HG03175 (cell line): Measurements from ENCODE around the gene ZXDB.
"Not testable (repeated sequence)": the region's sequence is repeated elsewhere in the genome, so short reads cannot be mapped to it uniquely, and the experiment has no call there.

Source experiments
- ATAC-seq: cut with Tn5 transposase; IDR thresholded peaks from one replicate; pipeline ENCODE4 v1.9.1; 2021; ENCODE audit warnings: mild to moderate bottlenecking, moderate library complexity; ENCODE audit not compliant: unreplicated experiment

The ZXDB gene

DNA sequence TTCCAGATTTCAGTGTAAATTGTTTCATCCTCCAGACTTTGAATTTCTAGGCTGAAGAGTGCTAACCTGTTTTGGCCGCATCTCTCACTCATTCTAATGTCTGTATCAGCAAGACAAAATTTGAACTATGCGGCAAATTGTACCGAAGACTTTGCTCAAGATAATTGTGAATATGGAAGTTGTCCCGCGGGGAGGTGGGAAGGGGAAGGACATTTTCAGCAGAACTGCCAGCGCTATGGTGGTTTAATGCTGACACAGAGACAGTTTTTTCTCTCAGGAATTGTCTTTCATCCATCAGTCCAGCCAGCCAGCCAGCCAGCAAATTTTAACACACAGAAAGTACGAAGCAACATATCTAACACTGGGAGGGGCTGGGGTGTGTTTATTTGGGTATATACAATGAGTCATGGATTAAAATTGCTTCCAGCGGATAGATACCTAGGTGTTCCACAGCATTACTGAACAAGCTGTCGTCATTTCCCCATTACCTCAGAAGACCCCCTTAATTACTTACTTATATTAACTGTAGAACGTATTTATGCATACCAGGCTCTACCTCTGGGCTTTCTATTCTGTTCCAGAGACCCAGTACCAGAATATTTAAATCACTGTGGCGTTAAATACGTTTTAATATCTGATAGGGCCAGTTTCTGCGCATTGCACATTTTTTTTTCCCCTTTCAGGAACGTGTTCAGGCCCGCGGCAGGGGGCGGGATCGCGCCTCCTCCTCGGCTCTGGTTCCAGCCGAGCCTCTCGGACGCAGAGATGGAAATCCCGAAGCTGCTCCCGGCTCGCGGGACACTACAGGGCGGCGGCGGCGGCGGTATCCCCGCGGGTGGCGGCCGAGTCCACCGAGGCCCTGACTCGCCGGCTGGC is at the start of gene ZXDB:
ZXDB (plus strand) TSS at position 728 of the 876 bp plus-strand sequence; CDS start at position 766, 38 bp downstream.
- peak; percentile 53 for ATAC-seq

DNA sequence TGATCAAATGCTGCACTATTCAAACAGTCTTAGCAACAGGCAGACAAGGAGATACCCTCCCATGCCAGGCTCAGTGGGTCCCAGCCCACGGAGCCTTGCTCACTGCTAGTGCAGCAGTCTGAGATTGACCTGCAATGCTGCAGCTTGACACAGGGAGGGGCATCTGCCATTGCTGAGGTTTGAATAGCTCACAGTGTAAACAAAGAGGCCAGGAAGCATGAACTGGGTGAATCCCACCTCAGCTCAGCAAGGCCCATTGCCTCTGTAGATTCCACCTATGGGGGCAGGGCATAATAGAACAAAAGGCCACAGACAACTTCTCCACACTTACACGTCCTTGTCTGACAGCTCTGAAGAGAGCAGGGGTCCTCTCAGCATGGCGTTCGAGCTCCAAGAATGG is 26.6 kb upstream of the ZXDB start:
- ATAC-seq: no peak

DNA sequence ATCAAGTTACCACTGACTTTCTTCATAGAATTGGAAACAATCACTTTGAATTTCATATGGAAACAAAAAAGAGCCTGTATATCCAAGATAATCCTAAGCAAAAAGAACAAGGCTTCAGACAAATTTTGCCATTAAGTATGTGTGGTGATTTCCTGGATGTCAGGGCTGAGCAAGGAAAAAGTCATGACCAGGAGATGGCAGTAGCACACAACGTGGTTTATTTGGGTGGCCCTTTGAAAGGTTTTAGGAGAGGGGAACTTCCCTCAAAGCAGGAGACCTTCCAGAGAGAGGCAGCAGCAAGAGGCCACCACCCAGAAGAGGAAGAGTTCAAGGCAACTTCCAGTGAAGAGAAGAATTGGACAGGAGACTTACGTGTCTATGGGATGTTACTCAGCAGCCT is 18.1 kb upstream of the ZXDB start:
- no peak for ATAC-seq

DNA sequence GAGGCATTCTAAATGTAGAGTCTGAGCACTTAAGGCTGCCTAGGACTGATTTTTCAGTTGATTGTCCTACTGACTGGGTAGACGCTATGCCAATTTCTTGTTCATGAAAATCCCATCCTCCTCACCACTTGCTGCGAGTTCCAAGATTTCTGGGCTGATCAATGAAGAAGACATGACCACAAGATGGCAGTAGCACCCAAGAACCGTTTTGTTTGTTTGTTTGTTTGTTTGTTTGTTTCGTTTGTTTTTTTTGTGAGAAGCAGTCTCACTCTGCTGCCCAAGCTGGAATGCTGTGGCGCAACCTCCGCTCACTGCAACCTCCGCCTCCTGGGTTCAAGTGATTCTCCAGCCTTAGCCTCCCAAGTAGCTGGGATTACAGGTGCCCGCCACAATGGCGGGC is 8.9 kb upstream of the ZXDB start:
- not testable (repeated sequence) for ATAC-seq

DNA sequence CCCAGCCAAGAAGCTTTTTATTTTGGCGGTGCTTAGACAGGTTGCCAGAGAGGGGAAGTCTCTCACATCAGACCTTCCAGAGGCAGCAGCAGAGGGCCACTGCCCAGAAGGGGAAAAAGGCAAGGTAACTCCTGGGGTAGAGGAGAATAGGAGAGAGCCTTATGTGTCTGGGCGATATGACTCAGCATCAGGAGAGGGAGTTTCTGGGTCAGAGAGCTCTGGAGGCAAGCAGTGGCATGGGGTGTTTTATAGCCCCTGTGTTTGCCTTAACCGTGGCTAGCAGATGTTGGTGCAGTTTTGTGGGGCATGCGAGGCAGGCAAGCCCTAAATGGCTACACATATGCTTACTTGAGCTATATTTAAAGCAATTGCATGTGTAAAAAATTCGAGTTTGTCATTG is 8.3 kb upstream of the ZXDB start:
- no peak for ATAC-seq

DNA sequence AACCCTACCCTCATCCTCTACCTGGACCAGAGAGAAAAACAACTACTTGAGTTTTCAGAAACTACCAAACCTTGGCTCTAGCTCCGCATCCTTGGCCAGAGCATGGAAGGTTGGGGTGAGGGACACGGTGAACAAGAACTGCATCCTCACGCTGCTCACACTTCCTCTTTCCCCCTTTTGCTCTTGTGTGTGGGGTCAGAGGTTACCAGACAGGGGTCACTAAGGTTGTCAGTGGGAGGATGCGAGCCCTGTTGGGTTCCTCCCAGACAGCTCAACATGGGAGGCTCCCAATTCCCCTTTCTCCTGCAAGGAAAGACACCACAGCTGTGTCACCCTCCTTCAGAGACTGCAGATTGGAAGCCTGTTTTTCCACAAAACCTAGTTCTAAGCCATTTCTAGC is 5.5 kb upstream of the ZXDB start:
- no peak for ATAC-seq

DNA sequence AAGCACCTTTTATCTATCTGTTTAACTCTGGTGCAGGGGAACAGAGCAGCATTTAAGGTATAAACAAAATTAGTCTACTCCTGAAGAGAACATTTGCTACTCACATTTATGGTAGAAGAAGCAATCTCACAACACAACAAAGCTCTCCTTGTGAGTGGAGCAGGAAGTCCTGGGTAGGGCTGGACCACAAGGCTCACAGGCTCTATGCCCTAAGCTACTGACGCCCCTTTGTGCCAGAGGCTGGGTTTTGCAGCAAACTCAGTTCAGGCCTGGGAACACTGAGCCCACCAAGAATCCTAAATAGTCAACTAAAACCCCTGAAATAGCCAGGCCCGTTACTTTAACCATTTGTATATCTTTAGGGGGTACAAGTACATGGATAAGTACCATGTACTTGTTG is 4.7 kb upstream of the ZXDB start:
- no peak for ATAC-seq

DNA sequence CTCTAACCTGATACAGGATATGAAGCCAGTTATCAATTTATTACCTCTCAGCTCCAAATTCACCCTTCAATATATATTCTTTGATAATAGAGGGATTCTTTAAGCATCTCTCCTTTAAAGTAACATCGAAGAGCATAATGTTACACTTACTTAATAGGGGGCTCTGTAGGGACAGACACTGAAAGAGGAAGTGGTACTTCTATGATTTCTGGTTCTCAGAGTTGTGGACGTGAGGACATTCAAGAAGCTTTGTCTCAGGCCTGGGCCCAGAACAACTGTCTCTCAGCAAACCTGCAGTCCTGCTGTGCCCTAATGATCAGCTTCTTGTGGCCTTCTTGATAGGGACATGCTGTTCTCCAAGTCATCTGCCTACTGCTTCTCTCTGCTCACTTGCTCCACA is 4.2 kb upstream of the ZXDB start:
- ATAC-seq: no peak

DNA sequence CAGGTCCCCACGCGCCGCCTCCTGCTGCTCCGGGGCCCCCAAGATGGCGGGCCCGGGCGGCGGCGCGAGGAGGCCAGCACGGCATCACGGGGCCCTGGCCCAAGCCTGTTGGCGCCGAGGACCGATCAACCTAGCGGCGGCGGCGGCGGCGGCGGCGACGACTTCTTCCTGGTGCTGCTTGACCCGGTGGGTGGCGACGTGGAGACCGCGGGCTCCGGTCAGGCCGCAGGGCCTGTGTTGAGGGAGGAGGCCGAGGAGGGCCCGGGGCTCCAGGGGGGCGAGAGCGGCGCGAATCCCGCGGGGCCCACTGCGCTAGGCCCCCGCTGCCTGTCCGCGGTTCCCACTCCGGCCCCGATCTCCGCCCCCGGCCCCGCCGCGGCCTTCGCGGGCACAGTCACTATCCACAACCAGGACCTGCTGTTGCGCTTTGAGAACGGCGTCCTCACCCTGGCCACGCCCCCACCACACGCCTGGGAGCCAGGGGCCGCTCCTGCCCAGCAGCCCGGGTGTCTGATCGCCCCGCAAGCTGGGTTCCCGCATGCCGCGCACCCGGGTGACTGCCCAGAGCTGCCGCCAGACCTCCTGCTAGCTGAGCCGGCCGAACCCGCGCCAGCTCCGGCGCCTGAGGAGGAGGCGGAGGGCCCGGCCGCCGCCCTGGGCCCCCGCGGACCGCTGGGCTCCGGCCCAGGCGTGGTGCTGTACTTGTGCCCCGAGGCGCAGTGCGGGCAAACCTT is 516 bp downstream of the ZXDB start:
- peak; percentile 77 for ATAC-seq

DNA sequence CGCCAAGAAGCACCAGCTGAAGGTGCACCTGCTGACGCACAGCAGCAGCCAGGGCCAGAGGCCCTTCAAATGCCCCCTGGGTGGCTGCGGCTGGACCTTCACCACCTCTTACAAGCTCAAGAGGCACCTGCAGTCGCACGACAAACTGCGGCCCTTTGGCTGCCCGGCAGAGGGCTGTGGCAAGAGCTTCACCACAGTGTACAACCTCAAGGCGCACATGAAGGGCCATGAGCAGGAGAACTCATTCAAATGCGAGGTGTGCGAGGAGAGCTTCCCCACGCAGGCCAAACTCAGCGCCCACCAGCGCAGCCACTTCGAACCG is 1.0 kb downstream of the ZXDB start:
- ATAC-seq: peak; percentile 62

DNA sequence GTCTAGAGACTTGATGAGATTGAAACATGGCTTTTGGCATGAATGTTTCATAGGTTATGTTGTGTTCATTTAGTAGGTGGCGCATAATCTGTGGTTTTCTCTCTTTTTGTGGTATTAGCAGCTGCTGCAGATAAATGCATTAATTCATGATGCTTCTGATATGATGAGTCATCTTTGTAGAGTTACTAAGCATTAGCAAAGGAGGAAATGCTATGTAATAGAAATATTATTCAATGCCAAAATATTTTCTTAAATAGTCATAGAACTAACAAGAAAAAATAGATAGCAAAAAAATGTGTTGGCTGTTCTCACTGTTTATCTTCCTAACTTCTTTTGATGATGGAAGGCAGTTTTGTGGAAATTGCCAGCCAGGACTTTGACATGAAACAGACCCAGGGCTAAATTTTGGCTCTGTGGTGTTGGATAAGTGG is 3.6 kb downstream of the ZXDB start:
- no peak for ATAC-seq

DNA sequence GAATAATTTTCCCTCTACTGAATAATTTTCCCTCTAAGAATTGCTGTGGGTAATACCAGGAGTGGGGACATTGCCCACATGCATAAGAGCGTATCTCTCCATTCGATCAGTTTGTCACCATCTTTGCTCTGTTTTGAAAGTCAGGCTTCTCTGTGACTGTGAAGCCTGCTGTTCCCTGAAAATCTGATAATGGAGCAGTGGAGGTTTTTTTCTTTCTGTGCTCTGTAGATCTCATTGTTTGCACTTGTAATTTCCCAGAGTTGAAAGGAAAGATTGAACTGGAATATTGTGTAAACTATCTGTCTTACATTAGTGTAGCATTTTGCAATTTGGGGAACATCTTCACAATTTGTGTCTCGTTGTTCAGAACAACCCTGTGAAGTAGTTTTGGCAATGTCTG is 4.3 kb downstream of the ZXDB start:
- no peak for ATAC-seq

DNA sequence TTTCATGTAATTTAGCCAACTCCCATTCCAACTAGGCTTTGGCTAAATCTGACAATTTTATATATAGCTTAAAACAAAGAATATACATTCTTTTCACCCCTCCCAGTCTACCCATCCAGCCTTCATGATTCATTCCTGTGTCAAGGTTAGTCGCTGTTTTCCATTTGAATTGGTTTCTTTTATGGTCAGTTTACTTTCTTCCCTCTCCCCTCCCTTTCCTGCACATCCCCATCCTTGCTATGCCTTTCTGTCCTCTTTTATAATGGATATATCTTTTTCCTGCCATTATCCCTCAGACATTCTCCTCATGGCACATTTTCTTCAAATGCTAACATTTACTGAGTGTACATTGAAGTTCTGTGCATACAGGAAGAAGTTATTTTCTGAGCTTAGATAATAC is 4.7 kb downstream of the ZXDB start:
- no peak for ATAC-seq

DNA sequence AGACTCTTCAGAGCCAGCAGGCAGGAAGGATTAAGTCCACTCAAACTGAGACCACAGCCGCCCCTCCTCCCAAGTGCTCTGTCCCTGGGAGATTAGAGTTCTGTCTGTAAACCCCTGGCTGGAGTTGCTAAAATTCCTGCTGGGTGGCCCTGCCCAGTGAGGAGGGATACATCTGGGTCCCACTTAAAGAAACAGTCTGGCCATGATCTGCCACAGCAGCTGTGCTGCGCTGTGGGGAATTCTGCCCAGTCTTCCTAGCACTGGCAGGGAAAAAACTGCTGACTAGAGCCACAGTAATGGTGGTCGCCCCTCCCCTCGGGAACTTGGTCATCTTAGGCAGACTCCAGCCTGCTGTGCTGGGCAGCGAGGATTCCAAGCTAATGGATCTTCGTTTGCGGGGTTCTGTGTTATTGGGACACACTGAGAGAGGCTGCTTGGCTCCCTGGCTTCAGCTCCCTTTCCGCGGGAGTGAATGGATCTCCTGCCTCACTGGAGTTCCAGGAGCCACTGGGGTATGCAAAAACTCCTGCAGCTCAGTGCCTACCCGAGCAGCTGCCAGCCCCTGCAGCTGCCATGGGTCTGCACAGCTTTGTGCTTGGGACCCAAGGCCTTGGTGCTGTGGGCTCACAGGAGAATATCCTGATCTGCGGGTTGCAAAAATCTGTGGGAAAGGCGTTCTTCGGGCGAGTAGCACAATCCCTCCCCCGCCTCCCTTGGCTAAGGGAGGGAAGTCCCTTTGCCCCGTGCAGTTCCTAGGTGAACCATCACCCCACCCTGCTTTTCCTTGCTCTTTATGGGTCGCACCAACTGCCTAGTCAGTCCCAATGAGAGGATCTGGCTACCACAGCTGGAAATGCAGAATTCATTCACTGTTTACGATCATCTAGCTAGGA is 15.7 kb downstream of the ZXDB start:
- ATAC-seq: no peak

DNA sequence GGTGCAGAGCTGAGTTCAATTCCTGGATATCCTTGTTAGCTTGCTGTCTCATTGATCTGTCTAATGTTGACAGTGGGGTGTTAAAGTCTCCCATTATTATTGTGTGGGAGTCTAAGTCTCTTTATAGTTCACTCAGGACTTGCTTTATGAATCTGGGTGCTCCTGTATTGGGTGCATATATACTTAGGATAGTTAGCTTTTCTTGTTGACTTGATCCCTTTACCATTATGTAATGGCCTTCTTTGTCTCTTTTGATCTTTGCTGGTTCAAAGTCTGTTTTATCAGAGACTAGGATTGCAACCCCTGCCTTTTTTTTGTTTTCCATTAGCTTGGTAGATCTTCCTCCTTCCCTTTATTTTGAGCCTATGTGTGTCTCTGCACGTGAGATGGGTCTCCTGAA is 21.5 kb downstream of the ZXDB start:
- ATAC-seq: not testable (repeated sequence)

DNA sequence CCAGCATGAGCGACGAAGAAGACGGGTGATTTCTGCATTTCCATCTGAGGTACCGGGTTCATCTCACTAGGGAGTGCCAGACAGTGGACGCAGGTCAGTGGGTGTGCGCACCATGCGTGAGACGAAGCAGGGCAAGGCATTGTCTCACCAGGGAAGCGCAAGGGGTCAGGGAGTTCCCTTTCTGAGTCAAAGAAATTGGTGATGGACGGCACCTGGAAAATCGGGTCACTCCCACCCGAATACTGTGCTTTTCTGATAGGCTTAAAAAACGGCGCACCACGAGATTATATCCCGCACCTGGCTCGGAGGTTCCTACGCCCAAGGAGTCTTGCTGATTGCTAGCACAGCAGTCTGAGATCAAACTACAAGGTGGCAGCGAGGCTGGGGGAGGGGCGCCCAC is 37.6 kb downstream of the ZXDB start:
- ATAC-seq: not testable (repeated sequence)

DNA sequence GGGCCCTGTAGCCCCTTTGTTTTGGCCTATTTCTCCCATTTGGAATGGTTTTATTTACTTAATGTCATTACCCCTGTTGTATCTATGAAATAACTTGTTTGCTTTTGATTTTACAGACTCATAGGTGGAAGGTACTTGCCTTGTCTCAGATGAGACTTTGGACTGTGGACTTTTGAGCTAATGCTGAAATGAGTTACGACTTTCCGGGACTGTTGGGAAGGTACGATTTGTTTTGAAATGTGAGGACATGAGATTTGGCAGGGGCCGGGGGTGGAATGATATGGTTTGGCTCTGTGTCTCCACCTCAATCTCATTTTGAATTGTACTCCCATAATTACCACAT is 48.8 kb downstream of the ZXDB start:
- ATAC-seq: no peak

DNA sequence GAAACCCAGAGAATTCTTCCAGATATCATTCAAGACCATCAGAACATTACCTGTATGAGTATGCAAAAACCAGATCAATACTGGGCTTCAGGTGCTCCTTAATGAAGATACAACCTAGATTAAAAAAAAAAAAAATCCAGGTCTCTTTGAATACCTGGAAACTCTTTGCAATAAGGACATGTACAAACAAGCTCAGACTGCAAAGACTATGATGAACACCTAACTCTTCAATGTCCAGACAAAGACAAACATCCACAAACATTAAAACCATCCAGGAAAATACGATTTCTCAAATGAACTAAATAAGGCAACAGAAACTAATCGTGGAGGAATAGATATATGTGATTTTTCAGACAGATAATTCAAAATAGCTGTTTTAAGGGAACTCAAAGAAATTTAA is 49.5 kb downstream of the ZXDB start:
- no peak for ATAC-seq

DNA sequence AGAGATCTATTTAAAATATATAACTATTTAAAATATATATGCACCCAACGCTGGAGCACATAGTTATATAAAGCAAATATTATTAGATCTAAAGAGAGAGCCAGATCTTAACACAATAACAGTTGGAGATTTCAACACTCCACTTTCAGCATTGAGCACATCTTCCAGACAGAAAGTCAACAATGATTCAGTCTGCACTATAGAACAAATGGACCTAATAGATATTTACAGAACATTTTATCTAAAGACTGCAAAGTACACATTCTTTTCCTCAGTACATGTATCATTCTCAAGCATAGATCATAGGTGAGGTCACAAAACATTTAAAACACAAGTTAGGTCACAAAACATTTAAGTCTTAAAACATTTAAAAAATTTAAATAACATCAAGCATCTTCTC is 51.9 kb downstream of the ZXDB start:
- no peak for ATAC-seq

DNA sequence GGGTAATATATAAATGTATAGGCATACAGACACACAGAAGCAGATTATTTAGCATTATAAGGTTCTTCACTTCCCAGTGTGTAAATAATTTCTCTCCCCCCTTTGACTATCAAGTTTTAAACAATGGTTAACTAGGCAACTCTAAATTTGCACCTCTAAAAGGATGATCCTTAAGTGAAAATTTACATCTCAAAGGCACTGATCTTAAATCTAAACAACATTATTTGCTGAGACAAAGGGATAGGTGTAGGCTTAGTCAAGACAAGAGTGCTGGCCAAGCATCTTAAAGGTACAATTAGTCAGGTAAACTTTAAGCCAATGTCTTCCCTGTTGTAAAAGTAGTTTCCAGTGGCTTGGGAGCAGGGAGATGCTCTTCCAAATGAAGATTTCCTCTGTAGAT is 55.2 kb downstream of the ZXDB start:
- no peak for ATAC-seq
